ENCODE data around the gene TRAF1.
"Not testable (repeated sequence)": the region's sequence is repeated elsewhere in the genome, so short reads cannot be mapped to it uniquely, and the experiment has no call there.

The TRAF1 gene, protein sequence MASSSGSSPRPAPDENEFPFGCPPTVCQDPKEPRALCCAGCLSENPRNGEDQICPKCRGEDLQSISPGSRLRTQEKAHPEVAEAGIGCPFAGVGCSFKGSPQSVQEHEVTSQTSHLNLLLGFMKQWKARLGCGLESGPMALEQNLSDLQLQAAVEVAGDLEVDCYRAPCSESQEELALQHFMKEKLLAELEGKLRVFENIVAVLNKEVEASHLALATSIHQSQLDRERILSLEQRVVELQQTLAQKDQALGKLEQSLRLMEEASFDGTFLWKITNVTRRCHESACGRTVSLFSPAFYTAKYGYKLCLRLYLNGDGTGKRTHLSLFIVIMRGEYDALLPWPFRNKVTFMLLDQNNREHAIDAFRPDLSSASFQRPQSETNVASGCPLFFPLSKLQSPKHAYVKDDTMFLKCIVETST

DNA sequence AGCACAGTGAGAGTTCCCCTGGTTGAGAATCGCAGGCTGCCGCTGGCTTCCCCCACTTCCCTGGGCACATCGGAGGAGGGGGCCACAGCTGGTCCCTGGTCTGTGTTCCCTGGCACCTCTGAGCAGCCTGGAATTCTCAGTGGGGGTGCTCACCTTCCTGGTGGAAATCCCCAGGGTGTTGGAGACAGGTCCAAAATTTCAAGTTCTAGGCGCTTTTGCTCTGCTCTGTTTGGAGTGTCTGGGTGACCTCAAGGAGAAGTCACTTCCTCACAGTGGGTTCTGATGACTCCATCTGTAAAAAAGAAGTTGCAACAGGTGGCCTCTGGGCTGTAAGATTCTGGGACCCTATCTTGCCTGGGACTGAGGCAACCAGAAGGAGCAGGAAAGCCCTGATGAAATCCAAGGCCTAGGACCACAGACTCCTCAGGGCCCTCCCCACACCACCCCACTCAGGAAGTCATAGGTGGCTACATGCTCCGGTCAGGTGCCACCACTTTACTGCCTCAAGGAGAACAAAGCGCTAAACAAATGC is at the start of gene TRAF1:
Gene TRAF1 (minus strand): TSS at position 400 of the 532 bp plus-strand sequence. CDS start 721 bp downstream, outside the sequence.
- no peak for DNase-seq

DNA sequence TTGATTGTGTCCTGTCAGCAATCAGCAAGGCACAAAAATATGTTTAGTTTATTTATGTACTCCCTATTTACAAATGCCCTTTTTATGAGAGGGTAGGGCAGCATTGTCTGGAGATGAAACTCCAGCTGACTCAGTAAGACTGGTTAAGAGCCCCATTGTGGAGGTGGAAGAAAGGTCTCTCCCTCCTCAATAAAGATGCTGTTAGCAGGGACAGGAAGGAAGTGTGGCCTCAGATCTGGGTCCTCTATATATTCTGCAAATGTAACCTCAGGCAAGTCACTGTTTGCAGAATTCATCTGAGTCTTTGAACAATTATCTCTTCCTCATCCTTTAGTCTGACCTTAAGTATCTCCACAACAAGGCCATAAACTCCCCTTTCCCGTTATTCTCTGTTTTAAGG is 48.3 kb upstream of the TRAF1 start:
- no peak for DNase-seq

DNA sequence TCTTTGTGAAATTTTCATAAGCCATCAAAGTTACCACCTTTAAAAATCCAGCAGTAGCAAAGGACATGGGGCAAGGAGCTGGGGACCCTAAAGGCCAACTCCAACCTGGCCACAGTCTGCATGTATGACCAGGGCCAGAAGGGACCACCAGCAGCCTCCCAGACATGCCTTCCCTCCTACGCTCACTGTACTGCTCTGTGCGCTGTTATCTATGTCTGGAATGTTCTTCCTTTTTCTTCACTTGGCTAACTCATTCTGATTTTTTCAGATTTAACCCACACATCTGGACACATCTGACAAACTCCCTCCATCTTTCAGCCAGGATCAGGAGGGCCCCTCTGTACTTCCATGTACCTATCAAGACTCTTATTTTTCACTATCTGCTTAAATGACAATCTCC is 47.6 kb upstream of the TRAF1 start:
- DNase-seq = no peak

- DNase-seq = no peak
Observed at GRCh38 chr9:120971938-120972337, 45.3 kb upstream of the TRAF1 start.

DNA sequence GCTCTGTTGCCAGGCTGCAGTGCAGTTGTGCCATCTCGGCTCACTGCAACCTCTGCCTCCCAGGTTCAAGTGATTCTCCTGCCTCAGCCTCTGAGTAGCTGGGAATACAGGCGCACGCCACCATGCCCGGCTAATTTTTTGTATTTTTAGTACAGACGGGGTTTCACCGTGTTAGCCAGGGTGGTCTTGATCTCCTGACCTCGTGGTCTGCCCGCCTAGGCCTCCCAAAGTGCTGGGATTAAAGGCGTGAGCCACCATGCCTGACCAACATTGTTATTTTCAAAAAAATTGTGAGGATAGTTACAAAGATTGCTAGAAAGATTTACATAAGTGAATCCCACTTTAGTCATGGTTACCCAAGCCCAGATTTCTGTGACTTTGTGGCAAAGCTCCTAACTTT is 44.9 kb upstream of the TRAF1 start:
- not testable (repeated sequence) for DNase-seq

DNA sequence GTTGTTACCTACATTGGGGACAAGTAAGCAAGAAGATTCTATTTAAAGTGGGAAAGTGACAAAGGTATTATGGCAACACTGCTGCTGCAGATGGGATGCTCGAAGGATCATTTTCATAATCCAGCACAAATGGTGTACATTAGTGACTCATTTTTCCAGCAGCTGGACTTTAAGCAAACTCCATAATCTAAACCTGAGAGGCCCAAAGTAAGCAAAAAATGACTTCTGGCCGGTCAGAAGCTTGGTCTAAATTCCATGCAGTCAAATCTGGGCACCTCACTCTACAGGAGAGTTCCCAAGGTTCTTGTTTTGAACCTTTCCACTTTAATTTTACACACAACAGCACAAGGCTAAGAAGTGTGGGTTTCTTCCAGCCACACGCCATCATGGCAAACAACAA is 43.6 kb upstream of the TRAF1 start:
- DNase-seq = no peak

DNA sequence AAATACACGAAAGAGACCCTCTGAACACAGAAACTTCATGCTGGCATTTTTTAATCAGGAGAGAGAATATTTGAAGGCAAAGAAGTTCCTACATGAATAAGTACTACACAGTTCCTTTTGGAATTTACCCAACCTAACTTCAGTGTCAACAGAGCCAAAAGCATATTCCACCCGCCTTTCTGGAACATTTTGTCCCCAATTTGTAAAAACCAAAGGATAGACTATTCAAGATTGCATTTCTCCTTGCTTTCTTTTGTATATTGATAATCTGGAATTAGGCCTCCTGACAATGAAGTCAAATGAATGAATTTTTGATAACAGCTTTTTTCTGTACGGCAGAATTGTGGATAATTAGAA is 39.4 kb upstream of the TRAF1 start:
- no peak for DNase-seq

GRCh38 chr9:120965344-120966012 is 38.9 kb upstream of the TRAF1 start:
- DNase-seq = no peak

GRCh38 chr9:120961936-120962335 is 35.3 kb upstream of the TRAF1 start:
- DNase-seq = no peak

DNA sequence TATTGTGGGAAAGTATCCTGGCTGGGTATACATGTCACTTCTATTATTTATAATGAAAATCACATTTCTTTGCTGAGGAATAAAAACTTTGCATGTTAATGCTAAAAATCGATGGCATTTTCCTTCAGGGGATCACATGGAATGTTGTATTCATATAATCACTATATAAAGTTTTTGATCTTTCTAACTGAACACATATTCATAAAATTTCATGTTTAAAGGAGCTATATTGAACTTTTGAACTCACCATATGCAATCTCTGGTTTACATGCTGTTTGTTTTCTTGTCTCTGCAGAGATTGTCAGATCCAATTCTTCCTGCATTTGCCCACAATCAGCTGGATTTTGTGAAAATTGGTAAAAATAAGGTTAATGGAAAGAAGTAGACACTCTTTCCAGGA is 33.4 kb upstream of the TRAF1 start:
- DNase-seq = no peak

GRCh38 chr9:120956862-120957261 is 30.3 kb upstream of the TRAF1 start:
- DNase-seq = no peak

DNA sequence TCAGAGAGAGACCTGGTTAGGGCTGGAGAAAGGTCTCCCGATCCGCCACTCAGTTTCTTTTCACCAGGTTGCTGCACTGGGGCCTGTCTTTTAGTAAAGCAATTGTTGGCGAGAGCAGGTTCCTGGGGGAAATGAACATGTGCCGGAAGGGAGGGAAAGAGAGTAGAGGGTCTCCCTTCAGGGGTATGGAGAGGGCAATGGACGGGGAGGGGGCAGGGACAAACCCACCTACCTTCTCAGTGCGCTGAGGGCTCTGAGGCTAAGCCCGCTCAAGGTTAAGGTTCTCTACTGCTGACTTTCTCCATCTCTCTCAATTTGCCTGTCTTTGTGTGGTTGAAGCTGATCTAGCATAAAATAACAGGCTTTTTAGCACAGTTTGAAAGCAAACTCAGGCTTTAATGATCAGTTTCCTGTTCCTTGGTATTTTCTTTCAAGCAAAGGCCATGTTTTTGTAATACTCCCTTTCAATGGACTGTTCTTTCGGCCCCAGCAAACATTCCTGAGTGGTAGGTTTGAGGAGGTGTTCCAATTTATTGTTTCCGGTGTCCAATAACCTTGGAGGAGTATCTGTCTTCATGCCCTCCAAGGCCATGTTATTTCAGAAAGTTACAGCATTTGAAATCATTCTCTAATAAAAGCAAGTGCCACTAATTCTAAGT is 25.5 kb upstream of the TRAF1 start:
- DNase-seq = no peak

DNA sequence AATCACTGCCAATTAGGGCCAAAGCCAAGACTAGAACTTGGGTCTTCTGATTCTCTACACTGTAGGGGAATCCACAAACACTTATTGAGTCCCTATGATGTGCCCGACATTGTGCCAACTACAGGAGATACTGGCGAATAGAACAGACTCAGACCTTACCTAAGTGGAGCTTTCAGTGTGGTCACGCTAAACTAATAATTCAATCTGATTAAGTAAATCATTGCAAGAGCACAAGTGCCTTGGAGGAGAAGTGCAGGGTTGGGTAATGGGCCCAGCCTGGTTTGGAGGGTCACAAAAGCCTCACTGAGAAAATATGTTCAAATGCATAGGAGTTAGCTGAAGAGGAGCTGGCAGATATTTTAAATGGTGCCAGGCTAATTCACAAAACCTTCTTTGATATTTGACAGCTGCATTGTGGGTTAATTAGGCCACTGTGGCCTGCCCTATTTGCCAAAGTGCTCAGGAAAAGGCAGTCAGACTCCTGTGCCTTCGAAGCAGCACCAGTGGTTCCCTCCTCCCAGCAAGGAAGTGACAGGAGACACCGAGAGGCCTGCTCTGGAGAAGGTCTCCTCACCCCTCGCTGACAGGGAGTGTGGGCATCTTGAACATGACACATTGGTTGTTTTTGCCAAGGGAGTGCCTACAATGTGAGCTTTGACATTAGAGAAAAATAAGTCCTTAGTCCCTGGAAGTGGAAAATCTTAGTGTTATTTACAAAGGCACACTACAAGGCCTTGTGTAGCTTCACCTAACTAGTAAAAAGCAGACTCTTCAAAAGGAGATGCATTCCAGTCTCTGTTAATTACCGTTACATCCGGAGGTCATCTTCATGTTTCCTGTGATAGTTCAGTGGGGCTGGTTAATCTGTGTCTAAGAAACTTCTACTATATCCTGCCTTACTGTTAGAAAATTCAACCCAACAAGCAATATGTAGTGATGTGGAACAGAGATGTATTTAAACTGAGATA is 24.1 kb upstream of the TRAF1 start:
- no peak for DNase-seq

GRCh38 chr9:120949290-120949689 is 22.7 kb upstream of the TRAF1 start:
- no peak for DNase-seq

DNA sequence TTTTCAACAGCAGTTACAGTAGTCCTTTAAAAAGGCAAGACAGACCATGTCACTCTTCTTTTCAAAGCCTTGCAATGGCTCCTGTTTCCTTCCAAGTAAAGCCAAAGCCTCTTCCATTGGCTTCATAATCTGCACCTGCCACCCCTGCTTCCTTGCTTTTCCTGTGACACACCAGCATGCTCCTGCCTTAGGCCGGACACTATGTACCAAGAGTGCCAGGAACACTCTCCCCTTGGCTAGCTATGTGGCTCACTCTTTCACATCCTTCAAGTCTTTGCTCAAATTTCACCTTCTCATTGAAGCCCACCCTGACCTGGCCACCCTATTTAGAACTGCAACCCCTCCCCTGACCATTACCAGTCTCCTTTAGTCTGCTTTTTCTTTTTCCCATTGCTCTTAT is 22.2 kb upstream of the TRAF1 start:
- DNase-seq = no peak

GRCh38 chr9:120947222-120947621 is 20.6 kb upstream of the TRAF1 start:
- DNase-seq = no peak

GRCh38 chr9:120946259-120946658 is 19.7 kb upstream of the TRAF1 start:
- DNase-seq = no peak

DNA sequence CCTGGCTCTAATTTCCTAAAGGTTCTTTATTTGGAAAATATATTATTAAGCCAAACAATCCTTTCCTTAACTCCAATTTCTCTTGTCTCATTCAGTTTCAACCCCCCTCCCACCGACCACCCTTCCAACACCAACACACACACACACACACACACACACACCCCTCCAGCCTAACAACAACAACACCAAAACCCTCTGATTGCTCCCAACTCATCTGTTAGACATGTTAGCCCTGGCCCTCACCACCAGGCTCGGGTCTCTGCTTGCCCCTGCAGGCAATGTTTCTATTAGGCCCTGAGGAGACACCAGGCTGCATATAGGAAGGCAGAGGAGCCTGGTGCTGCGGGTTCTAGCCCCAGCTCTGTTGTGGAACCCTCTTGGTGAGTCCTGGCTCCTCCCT is 18.4 kb upstream of the TRAF1 start:
- DNase-seq = no peak

DNA sequence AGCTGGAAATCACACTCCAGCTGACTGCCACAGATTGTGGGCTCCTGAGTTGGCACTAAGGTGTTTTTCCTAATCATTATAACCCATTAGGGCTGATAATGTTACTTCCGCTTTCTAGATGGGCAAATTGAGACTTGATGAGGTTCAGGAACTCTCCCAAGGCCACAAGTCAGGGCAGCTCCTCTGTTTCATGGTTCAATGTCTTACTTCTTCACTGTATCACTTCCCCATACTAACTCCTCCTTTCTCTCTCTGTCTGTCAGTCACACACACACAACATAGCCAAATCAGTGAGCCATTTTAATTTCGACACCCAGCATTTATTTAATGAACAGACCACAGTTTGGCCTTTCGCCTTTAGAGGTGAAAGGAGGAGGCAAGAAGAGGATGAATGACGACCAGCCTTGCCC is 17.8 kb upstream of the TRAF1 start:
- no peak for DNase-seq

DNA sequence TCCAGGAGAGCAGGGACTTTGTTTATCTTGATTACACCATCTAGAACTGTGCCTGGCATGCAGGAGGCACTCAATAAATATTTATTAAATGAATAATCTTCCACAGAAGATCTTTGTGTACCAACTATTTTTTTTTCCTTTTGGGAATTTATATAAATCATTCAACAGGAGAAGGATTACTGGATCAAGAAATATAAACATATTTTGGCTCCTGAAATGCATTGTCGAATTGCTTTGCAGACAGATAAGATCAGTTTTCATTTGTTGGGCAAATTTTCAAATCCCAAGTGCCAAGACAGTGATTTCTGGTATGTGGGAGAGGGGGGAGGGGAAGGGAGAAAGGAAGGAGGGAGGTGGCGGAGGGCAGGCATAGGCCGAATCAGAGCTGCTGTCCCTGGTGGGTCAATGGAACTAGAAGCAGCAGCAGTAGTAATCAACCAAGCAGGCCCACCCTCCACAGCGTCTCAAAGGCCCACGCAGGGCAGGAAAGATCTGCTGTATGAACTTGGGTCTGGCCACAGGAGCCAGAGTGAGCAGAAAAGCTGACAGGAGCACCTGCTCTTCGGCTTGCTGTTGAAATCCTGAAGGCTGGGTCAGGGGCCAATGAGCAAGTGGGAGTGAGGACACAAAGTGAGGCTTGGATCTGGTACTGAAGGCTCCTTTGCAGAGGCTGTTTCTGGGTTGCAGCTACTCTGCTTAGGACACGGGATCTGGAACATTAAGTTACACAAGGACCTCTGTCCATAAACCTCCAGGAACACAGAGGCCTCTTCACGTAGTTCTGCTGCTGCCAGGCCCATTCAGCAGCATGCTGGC is 15.8 kb upstream of the TRAF1 start:
- no peak for DNase-seq

DNA sequence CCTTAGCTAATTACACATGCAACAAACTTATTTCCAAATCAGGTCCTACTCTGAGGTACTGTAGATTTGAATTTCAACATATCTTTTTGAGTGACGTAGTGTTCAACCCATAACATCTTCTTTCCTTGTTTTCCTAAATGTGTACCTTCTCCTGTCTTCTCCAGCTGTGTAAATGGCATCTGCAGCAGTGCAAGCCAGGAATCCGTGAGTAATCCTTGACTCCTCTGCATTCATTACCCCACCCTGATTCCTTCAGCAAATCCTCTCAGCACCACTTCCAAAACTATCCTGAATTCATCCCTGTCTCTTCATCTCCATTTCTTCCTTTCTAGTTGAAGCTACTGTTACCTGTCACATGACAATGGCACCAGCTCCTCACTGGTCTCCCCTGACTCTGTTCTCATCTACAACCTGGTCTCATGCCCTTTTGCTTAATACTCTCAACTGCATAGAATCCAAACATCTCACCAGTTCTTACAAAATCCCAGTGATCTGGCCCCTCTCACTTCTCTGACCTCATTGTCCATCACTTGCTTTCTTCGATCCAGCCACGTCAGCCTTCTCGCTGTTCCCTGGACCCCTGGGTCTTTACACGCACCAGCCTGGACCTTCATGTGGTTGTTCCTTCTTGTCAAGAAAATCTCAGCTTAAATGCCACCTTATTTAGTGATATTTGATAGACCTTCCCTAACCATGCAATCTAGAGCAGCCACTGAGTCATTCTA is 14.6 kb upstream of the TRAF1 start:
- no peak for DNase-seq

Measured in activated CD4-positive, CD25-positive, alpha-beta regulatory T cell treated with anti-CD3 and anti-CD28 coated beads, Interleukin-2, amount 50 U/mL, for 72 hours (primary cell).